Myocyte (in vitro differentiated cells): ENCODE data around the gene CDYL2. TPM values are rescaled to one million over a fixed set of nuclear protein-coding genes. Genes with fewer than 3 reads are reported as not detected.
"Not testable (repeated sequence)": the region's sequence is repeated elsewhere in the genome, so short reads cannot be mapped to it uniquely, and the experiment has no call there.

ENCODE experiments used
- DNase-seq: peaks from one replicate; pipeline ENCODE4 v3.0.0-alpha.2; 2012; ENCODE audit warnings: low read depth
- total RNA-seq: library from RNA; depleted of rRNA; stranded (reverse); fragments of >200 nt; gene quantifications from 2 replicates; pipeline ENCODE4 v1.2.3, GENCODE V29; 2014

CDYL2 gene
- total RNA-seq, 1 donor from 2014 or later: 0.37 TPM

GRCh38 chr16:80672379-80672778 lies 132.0 kb downstream of the CDYL2 start:
- no peak for DNase-seq

- DNase-seq: no peak
These were observed 133.0 kb downstream of the CDYL2 start for GRCh38 chr16:80671281-80671849.

DNA sequence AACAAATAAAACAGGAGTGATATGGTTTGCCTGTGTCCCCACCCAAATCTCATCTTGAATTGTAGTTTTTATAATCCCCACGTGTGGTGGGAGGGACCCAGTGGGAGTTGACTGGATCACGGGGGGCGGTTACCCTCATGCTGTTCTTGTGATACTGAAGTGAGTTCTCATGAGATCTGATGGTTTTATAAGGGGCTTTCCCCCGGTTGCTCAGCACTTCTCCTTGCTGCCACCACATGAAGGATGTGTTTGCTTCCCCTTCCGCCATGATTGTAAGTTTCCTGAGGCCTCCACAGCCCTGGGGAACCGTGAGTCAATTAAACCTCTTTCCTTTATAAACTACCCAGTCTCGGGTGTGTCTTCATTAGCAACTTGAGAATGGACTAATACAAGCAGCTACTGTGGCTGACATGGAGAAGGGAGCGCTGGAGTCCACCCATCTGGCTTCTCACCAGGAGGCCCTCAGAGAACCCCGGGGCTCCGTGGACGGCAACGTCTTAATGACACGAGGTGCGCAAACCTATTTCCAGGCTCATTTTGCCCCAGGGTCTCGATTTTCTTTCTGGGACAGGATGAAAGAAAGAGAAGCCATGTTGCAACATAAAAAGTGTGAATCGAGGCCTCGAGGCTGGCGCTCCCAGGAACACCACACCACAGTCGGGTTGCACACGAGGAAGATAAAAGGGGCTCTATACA lies 134.1 kb downstream of the CDYL2 start:
- DNase-seq: no peak

GRCh38 chr16:80669673-80670072 lies 134.7 kb downstream of the CDYL2 start:
- DNase-seq: no peak

DNA sequence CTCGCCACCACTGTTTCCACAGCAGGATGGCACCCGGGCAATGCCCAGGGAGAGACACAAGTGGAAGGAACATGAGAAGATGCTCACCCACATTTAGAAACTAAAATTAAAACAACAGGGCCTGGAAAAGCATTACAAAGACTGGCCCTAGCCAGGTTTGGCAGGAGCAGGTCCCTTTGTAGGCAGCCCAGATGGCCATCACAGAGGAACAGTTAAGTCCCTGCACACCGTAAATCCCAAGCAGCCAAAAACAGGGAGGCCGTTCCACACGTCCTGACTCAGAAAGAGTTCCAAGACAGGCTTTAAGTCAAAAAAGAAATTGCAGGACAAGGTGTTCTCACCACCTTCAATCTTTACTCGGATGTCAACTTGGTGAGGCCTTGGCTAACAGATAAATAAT lies 136.5 kb downstream of the CDYL2 start:
- DNase-seq: no peak

- no peak for DNase-seq
These were observed 137.2 kb downstream of the CDYL2 start for GRCh38 chr16:80667251-80667560.

DNA sequence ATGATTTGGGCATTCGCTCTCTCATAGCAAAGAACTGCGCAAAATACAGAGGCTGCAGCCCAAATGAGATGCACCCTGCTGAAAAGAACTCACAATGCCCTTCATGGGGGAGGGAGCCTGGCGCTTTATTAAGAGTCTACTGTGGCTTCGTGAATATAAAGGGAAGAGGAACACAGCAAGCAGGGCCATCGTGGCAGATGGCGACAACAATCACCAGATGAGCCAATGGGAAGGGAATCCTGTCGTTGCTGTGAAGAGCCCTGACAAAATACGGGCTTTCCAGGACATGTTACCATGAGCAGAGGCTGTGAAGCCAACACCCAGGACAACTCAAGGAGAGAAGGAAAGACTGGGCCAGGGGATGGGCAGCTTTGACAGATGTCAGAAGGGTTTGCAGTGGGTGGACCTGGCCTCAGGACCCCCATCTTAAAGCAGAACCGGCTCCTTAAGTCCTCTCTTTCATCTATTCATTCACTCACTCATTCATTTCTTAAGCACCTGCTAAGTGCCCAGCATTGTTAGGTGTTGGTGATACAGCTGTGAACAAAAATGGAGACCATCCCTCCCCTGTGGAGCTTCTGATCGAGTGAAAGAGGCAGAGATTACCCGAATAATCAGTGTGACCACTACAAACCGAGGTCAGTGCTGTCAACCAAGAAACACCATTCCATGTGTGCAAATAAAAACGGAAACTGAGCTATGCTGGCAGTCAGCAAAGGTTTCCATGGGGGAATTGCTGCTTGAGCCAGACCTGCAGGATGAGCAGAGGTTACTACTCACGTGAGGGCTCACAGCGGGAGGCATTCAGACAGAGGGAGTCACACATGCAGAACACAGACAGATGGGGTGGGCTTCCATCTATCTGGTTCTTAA lies 137.8 kb downstream of the CDYL2 start:
- no peak for DNase-seq

- DNase-seq: no peak
These were observed 139.0 kb downstream of the CDYL2 start for GRCh38 chr16:80665356-80665755.

GRCh38 chr16:80664786-80665185 lies 139.6 kb downstream of the CDYL2 start:
- no peak for DNase-seq

DNA sequence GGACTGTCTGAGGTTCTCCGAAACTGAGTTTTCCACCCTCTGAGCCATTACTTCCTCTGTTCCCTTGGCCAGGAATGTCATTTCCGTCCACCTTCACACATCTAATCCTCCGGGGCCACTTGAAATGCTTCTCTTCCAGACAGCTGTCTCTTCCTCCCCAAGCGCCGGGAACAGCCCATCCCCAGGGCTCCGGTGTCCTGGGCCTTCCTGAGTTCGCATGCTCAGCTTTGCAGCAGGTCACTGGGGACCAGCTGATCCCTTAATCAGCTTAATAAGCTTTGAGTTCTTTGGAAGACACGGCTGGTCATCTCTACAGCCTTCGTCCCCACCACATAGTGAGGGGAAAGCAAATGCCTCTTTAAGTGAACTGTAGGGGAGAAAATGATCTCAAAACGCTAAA lies 140.2 kb downstream of the CDYL2 start:
- no peak for DNase-seq

- no peak for DNase-seq
These were observed 141.3 kb downstream of the CDYL2 start for GRCh38 chr16:80663078-80663477.

- no peak for DNase-seq
These were observed 144.5 kb downstream of the CDYL2 start for GRCh38 chr16:80659865-80660264.

GRCh38 chr16:80656711-80657150 lies 147.7 kb downstream of the CDYL2 start:
- no peak for DNase-seq

DNA sequence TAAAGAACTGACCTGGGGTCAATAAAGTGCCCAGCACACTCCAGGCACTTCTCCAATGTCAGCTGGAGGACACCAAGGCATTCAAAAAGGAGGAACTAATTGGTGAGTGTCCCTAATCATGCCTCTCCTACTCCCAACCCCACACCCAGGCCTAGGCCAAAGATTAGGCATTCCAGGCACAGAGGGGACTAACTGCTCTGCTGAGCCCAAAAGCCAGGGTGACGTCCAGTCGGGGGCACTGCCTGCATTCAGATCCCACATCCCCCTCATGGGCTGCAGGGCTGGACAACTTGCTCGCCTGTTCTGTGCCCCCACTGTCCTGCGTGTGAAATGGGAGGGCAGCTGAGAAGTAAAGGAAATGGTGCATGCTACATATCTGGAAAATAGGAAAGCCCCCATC lies 148.2 kb downstream of the CDYL2 start:
- DNase-seq: no peak

DNA sequence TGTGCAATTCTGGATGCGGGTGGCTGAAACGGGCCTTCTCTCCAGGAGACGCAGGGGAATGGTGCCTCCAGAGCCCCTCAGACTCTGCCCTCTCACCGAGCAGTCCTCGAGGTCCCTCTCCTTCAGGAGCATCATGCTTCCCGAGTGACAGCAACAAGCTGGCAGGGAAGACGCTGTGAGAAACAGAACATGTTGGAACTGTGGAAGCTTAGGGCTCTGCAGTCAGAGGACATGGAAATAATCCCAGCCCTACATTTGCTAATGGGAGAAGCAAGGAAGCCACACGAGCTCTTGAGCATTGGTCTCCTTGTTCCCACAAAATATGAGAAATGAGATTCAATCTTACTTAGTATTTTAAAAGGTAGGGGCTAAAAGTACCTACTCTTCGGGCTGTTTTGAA lies 148.6 kb downstream of the CDYL2 start:
- DNase-seq: no peak

DNA sequence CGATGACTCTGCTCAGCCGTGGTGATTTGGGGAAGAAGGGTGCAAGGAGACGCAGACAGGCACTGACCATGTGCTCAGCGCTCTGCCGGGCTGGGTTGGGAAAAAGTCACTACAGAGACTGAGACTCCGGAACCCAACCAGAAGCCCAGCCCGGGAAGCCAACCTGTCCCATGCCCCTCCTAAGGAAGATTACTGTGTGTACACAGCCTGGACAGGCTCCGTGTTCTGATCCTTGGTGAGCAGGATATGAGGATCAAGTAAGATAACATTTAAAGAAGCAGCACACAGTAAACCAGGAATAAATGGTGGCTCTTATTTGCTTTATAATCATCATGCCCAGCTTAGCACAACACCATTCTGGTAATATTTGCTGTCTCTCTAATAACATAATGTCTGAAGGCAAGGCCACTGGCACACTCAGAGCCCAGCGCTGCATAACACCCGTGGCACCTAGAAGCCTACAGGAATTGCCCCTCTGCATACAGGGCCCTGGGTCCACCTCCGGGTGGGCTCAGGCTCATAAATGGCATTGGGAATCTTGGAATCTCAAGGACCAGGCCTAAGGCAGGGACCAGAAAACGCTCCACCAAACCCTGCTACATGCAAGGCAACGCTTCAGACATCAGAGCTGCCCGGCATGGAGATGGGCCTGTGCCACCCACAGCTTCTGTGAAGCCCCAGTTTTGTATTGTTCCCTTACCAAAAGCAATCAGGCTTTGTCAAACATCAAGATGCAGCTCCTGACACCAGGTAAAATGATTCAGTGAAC lies 150.1 kb downstream of the CDYL2 start:
- DNase-seq: no peak

DNA sequence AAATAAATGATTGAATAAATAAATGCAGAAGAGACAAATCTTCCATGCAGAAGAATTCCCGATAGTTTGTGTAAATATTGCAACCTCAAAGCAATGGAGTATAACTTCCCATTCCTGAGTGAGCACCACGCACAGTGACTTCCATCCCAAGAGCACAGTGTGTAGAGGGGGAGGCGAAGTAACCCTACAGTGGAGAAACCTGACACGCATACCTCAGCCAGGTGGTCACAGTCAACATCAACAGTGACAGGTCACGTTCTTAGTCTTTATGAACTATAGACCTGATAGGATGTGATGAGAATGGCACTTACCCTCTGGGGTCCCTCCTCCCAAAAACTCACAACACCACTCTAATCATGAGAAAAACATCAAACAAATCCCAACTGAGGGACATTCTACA lies 152.0 kb downstream of the CDYL2 start:
- DNase-seq: no peak

DNA sequence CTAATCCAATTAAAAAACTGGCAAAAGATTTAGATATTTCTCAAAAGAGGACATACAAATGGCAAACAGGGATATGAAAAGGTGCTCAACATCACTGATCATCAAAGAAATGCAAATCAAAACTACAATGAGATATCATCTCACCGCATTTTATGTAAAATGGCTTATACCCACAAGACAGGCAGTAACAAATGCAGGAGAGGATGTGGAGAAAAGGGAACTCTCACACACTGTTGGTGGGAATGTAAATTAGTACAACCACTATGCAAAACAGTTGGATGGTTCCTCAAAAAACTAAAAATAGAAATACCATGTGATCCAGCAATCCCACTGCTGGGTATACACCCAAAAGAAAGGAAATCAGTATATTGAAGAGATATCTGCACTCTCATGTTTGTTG lies 154.1 kb downstream of the CDYL2 start:
- not testable (repeated sequence) for DNase-seq

GRCh38 chr16:80640316-80640715 lies 164.1 kb downstream of the CDYL2 start:
- no peak for DNase-seq

GRCh38 chr16:80639636-80640035 lies 164.8 kb downstream of the CDYL2 start:
- DNase-seq: no peak

GRCh38 chr16:80637621-80638020 lies 166.8 kb downstream of the CDYL2 start:
- no peak for DNase-seq

- DNase-seq: no peak
These were observed 172.8 kb downstream of the CDYL2 start for GRCh38 chr16:80631581-80631980.
